ENCODE data around the gene CIT. TPM values are rescaled to one million over a fixed set of nuclear protein-coding genes. Genes with fewer than 3 reads are reported as not detected.

CIT gene
- total and polyA plus RNA-seq, 9 of the 15 experiments (the other 6 are each of a cell fraction or from before 2014, with no cell fraction given): 1.1 to 46.7 (median 21.3) TPM

DNA sequence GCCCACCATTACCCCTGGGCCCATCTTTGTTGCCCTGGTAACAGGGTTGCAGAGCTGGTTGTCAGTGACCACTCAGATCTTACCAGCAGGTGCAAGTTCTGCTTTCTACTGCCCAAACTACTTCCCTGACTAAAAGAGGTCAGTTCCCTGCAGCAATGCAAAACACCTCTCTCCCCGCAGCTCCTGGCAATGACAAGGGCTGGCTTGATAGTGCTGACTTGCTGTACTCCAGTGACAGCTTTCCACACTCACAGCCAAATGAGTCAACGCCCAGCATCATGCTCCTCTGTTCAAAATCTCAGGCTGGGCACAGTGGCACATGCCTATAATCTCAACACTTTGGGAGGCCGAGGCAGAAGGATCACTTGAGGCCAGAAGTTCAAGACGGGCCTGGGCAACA, 90.6 kb downstream of the CIT start (continued):
- no peak for TF ChIP-seq ZNF584 (CRISPR knock-in tag; IDR thresholded peaks at IDR 0.05; ENCODE audit: low read depth)

DNA sequence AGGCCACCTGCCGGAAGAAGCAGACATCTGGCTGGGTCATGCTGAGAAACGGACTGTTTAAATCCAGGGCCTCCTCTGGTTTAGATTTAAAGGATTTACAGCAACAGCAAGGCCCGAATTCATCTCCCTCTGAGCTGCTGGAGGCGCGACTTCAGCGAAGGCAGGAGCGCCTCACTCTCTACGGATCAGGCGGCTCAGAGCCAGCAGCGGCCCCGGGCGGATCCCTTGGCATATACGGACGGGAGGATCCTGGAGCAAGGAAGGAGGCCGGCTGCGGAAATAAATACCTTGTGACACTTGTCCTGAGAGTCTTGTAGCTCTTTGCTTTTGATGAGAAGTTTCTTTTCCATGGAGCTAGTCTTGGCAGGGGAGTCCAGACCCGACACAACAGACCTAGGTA, 92.4 kb downstream of the CIT start:
- peaks cover 45% of the 10 kb centered on the region for H3K36me3 ChIP-seq (ENCODE audit: control insufficient read depth, insufficient read depth, low read length)
- H3K9me1 ChIP-seq (ENCODE audit: control insufficient read depth, insufficient read depth, low read length): no peaks in the 10 kb centered on the region
- ChIA-PET POLR2A (no interaction called here), CTCF (ENCODE audit: low intra/inter-chr PET ratio) (no interaction called here)
- WGBS (ENCODE audit: insufficient coverage, low coverage, missing lambda C conversion rate): 95% methylated on average over 13 of the region's 17 CpGs
- H3K27ac ChIP-seq (ENCODE audit: extremely low read depth, low read depth, low read length): no peak overlapping the region
- no peaks in the 10 kb centered on the region for H3K27me3 ChIP-seq (ENCODE audit: control insufficient read depth in 2 of 2, insufficient read depth in 2 of 2, low read length in 2 of 2)
- in situ Hi-C loops (cut with MboI): no loop called here
- BruUV-seq (replicated peaks): no TSS peak
- H3K4me2 ChIP-seq (ENCODE audit: insufficient read depth, low read length): no peak overlapping the region
- H3K4me1 ChIP-seq (replicated peaks in 1 of 2; ENCODE audit: control insufficient read depth in 2 of 2, insufficient read depth in 2 of 2, low read length in 2 of 2): no peaks in the 10 kb centered on the region
- no peak for ATAC-seq
- intact Hi-C loops (cut with micrococcal nuclease): no loop called here
- no peak overlapping the region for H3K9ac ChIP-seq (ENCODE audit: insufficient read depth in 1 of 2, low read depth in 2 of 2, low read length in 2 of 2)
- no peaks in the 10 kb centered on the region for H3K79me2 ChIP-seq (ENCODE audit: control insufficient read depth, insufficient read depth, low read length)
- H2AFZ ChIP-seq (ENCODE audit: low read depth, low read length): no peak overlapping the region
- DNase-seq (ENCODE audit: extremely low read depth in 1 of 4, low spot score in 3 of 4): no peak
- H4K20me1 ChIP-seq (replicated peaks; ENCODE audit: control insufficient read depth, insufficient read depth, low read length): no peaks in the 10 kb centered on the region
- no peak for FAIRE-seq
- H3K4me3 ChIP-seq: no peak overlapping the region
- no peaks in the 10 kb centered on the region for H3K9me3 ChIP-seq (replicated peaks; ENCODE audit: control insufficient read depth, insufficient read depth, low read depth, low read length)
- TF ChIP-seq THRAP3 (IDR thresholded peaks at IDR 0.05; ENCODE audit: borderline replicate concordance) (no peak), TAL1 (IDR thresholded peaks at IDR 0.05) (no peak), CBFA2T2 (conservative IDR thresholded peaks at IDR 0.05) (no peak), SIN3A (IDR thresholded peaks at IDR 0.05; ENCODE audit: borderline replicate concordance in 2 of 2, control insufficient read depth in 1 of 2, low read depth in 2 of 2, low read length in 2 of 2) (no peak), FIP1L1 (IDR thresholded peaks at IDR 0.05; ENCODE audit: low read depth, low read length, poor library complexity, severe bottlenecking) (no peak), ZNF347 (CRISPR knock-in tag; IDR thresholded peaks at IDR 0.05; ENCODE audit: low read depth) (no peak), CAMTA2 (CRISPR knock-in tag; conservative IDR thresholded peaks at IDR 0.05) (no peak), NEUROD1 (IDR thresholded peaks at IDR 0.05; ENCODE audit: borderline replicate concordance, low read depth, low read length, partially characterized antibody) (no peak), ATF7 (IDR thresholded peaks at IDR 0.05) (no peak), RBM17 (IDR thresholded peaks at IDR 0.05; ENCODE audit: borderline replicate concordance, low read depth, low read length) (no peak), PPARD (CRISPR knock-in tag; IDR thresholded peaks at IDR 0.05) (no peak)
- TF ChIP-seq, protein P1, sequence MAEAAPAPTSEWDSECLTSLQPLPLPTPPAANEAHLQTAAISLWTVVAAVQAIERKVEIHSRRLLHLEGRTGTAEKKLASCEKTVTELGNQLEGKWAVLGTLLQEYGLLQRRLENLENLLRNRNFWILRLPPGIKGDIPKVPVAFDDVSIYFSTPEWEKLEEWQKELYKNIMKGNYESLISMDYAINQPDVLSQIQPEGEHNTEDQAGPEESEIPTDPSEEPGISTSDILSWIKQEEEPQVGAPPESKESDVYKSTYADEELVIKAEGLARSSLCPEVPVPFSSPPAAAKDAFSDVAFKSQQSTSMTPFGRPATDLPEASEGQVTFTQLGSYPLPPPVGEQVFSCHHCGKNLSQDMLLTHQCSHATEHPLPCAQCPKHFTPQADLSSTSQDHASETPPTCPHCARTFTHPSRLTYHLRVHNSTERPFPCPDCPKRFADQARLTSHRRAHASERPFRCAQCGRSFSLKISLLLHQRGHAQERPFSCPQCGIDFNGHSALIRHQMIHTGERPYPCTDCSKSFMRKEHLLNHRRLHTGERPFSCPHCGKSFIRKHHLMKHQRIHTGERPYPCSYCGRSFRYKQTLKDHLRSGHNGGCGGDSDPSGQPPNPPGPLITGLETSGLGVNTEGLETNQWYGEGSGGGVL (CRISPR knock-in tag; IDR thresholded peaks at IDR 0.05): no peak
- TF ChIP-seq, protein P2, sequence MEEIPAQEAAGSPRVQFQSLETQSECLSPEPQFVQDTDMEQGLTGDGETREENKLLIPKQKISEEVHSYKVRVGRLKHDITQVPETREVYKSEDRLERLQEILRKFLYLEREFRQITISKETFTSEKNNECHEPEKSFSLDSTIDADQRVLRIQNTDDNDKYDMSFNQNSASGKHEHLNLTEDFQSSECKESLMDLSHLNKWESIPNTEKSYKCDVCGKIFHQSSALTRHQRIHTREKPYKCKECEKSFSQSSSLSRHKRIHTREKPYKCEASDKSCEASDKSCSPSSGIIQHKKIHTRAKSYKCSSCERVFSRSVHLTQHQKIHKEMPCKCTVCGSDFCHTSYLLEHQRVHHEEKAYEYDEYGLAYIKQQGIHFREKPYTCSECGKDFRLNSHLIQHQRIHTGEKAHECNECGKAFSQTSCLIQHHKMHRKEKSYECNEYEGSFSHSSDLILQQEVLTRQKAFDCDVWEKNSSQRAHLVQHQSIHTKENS (CRISPR knock-in tag; IDR thresholded peaks at IDR 0.05): no peak
- TF ChIP-seq, protein P3, sequence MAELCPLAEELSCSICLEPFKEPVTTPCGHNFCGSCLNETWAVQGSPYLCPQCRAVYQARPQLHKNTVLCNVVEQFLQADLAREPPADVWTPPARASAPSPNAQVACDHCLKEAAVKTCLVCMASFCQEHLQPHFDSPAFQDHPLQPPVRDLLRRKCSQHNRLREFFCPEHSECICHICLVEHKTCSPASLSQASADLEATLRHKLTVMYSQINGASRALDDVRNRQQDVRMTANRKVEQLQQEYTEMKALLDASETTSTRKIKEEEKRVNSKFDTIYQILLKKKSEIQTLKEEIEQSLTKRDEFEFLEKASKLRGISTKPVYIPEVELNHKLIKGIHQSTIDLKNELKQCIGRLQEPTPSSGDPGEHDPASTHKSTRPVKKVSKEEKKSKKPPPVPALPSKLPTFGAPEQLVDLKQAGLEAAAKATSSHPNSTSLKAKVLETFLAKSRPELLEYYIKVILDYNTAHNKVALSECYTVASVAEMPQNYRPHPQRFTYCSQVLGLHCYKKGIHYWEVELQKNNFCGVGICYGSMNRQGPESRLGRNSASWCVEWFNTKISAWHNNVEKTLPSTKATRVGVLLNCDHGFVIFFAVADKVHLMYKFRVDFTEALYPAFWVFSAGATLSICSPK (IDR thresholded peaks at IDR 0.05; ENCODE audit: borderline replicate concordance): no peak
- TF ChIP-seq, protein P4, sequence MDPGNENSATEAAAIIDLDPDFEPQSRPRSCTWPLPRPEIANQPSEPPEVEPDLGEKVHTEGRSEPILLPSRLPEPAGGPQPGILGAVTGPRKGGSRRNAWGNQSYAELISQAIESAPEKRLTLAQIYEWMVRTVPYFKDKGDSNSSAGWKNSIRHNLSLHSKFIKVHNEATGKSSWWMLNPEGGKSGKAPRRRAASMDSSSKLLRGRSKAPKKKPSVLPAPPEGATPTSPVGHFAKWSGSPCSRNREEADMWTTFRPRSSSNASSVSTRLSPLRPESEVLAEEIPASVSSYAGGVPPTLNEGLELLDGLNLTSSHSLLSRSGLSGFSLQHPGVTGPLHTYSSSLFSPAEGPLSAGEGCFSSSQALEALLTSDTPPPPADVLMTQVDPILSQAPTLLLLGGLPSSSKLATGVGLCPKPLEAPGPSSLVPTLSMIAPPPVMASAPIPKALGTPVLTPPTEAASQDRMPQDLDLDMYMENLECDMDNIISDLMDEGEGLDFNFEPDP (CRISPR knock-in tag; IDR thresholded peaks at IDR 0.05): no peak

Data from K562 (cell line).